GM13977 (cell line): ENCODE data around the gene SMARCAL1.

Source experiments
- DNase-seq: peaks from one replicate; pipeline ENCODE4 v3.0.0; 2012; ENCODE audit warnings: low spot score
- CTCF ChIP-seq: IDR thresholded peaks from 2 replicates; pipeline ENCODE4 v1.5.1; 2012; ENCODE audit warnings: mild to moderate bottlenecking, control low read depth; ENCODE audit not compliant: insufficient read depth; ENCODE audit errors: extremely low read depth, missing control alignments
- in situ Hi-C: fragments of 300-500 bp; cut with MboI; formaldehyde crosslinking; loops from one replicate; pipeline ENCODE4 v1.12.0; 2022; ENCODE audit warnings: low sequenced_read_pairs, low pct_unique_long_range_greater_than_20kb, mixed read lengths, inconsistent platforms; ENCODE audit not compliant: unreplicated experiment

The SMARCAL1 gene

GRCh38 chr2:216486708-216487107, 74.4 kb downstream of the SMARCAL1 start:
- in situ Hi-C loops, result no loop called here
- no peak for DNase-seq
- no peak for TF ChIP-seq CTCF

- in situ Hi-C loops, result no loop called here
- DNase-seq, result no peak
- TF ChIP-seq CTCF, result no peak
Observed at GRCh38 chr2:216490061-216490460, 77.8 kb downstream of the SMARCAL1 start.

- TF ChIP-seq CTCF, result no peak
- in situ Hi-C loops, result no loop called here
- peak; percentile 36 for DNase-seq
Observed at GRCh38 chr2:216491793-216492596, 79.7 kb downstream of the SMARCAL1 start.

GRCh38 chr2:216492597-216493333, 80.5 kb downstream of the SMARCAL1 start:
- in situ Hi-C loops, result no loop called here
- DNase-seq, result no peak
- TF ChIP-seq CTCF, result no peak

GRCh38 chr2:216493334-216493685, 81.0 kb downstream of the SMARCAL1 start:
- in situ Hi-C loops, result no loop called here
- no peak for TF ChIP-seq CTCF
- no peak for DNase-seq

- in situ Hi-C loops, result no loop called here
Observed at GRCh38 chr2:216495656-216496055, 83.4 kb downstream of the SMARCAL1 start.

More at GRCh38 chr2:216495656-216496055, 83.4 kb downstream of the SMARCAL1 start:
- no peak for DNase-seq
- TF ChIP-seq CTCF, result no peak
